ENCODE data around the gene PRSS37. TPM values are rescaled to one million over a fixed set of nuclear protein-coding genes. Genes with fewer than 3 reads are reported as not detected.
A peak's percentile ranks its signal among the peaks of the same experiment; 100 is the strongest.
"Not testable (repeated sequence)": the region's sequence is repeated elsewhere in the genome, so short reads cannot be mapped to it uniquely, and the experiment has no call there.

The PRSS37 gene
- total and polyA plus RNA-seq, 3 experiments from 2014 or later = not detected

- H3K4me1 ChIP-seq (ENCODE audit: insufficient read depth, low read length) = no peaks in the 10 kb centered on the region
- no peaks in the 10 kb centered on the region for H3K36me3 ChIP-seq (ENCODE audit: insufficient read depth, low read length)
- H3K27ac ChIP-seq (ENCODE audit: low read depth, low read length) = no peak overlapping the region
- Mint-ChIP-seq H3K4me3 (no peak overlapping the region), H3K27ac (no peak overlapping the region), H3K27me3 (peaks cover 0 to 3% of the 10 kb centered on the region in 2 donors), H3K4me1 (no peaks in the 10 kb centered on the region), H3K9me3 (peaks cover 0 to 3% (median 0%) of the 10 kb centered on the region in 5 donors), H3K36me3 (peaks cover 0 to 10% (median 0%) of the 10 kb centered on the region in 3 donors)
- no peak for DNase-seq
- no peak overlapping the region for H3K4me3 ChIP-seq (ENCODE audit: low read length)
- no peaks in the 10 kb centered on the region for H3K9me3 ChIP-seq (ENCODE audit: low read length)
- no peaks in the 10 kb centered on the region for H3K27me3 ChIP-seq (ENCODE audit: insufficient read depth, low read length, poor library complexity, severe bottlenecking)
- POLR2A ChIA-PET = no interaction called here
- CTCF ChIA-PET = no interaction called here
Measured at GRCh38 chr7:141839256-141839655, 2.0 kb downstream of the PRSS37 start.

DNA sequence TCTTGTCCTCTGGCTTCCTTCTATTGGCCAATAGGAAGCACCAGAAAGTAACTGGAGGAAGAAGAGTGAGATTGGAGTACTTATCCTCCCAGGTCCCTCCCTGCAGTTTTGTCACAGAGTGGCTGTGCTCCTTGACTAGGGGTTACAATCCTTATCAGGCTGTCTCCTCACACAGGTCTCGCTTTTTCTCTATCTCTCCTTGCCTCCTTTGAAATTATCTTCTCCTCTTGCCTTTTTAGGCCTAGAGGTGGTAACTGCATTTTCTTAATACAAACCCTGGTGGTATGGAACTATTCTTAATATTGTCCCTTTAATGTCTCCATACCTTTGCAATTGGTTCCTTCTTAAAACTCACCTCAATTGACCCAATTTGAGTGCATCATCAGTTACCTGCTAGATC lies 2.7 kb downstream of the PRSS37 start:
- H3K36me3 ChIP-seq (ENCODE audit: insufficient read depth, low read length) = no peaks in the 10 kb centered on the region
- Mint-ChIP-seq H3K4me3 (no peak overlapping the region), H3K9me3 (peaks cover 0 to 3% (median 0%) of the 10 kb centered on the region in 5 donors), H3K27me3 (peaks cover 0 to 3% of the 10 kb centered on the region in 2 donors), H3K4me1 (no peaks in the 10 kb centered on the region), H3K27ac (no peak overlapping the region), H3K36me3 (peaks cover 0 to 13% (median 2%) of the 10 kb centered on the region in 3 donors)
- no peaks in the 10 kb centered on the region for H3K9me3 ChIP-seq (ENCODE audit: low read length)
- POLR2A ChIA-PET = no interaction called here
- no peak overlapping the region for H3K4me3 ChIP-seq (ENCODE audit: low read length)
- H3K27me3 ChIP-seq (ENCODE audit: insufficient read depth, low read length, poor library complexity, severe bottlenecking) = no peaks in the 10 kb centered on the region
- no peak for DNase-seq
- CTCF ChIA-PET = no interaction called here
- no peaks in the 10 kb centered on the region for H3K4me1 ChIP-seq (ENCODE audit: insufficient read depth, low read length)
- no peak overlapping the region for H3K27ac ChIP-seq (ENCODE audit: low read depth, low read length)

- no peak for DNase-seq
- Mint-ChIP-seq H3K27me3 (peaks cover 0 to 3% of the 10 kb centered on the region in 2 donors), H3K4me3 (no peak overlapping the region), H3K4me1 (no peaks in the 10 kb centered on the region), H3K27ac (no peak overlapping the region), H3K9me3 (peaks cover 0 to 3% (median 0%) of the 10 kb centered on the region in 5 donors), H3K36me3 (peaks cover 0 to 13% (median 2%) of the 10 kb centered on the region in 3 donors)
- Histone ChIP-seq H3K9me3 (ENCODE audit: low read length) (no peaks in the 10 kb centered on the region), H3K27ac (ENCODE audit: low read depth, low read length) (no peak overlapping the region), H3K4me1 (ENCODE audit: insufficient read depth, low read length) (no peaks in the 10 kb centered on the region), H3K36me3 (ENCODE audit: insufficient read depth, low read length) (no peaks in the 10 kb centered on the region), H3K27me3 (ENCODE audit: insufficient read depth, low read length, poor library complexity, severe bottlenecking) (no peaks in the 10 kb centered on the region), H3K4me3 (ENCODE audit: low read length) (no peak overlapping the region)
- POLR2A ChIA-PET = no interaction called here
- CTCF ChIA-PET = no interaction called here
Measured at GRCh38 chr7:141837683-141838082, 3.6 kb downstream of the PRSS37 start.

DNA sequence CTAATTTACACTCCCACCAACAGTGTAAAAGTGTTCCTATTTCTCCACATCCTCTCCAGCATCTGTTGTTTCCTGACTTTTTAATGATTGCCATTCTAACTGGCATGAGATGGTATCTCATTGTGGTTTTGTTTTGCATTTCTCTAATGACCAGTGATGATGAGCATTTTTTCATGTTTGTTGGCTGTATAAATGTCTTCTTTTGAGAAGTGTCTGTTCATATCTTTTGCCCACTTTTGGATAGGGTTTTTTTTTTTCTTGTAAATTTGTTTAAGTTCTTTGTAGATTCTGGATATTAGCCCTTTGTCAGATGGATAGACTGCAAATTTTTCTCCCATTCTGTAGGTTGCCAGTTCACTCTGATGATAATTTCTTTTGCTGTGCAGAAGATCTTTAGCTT lies 18.9 kb downstream of the PRSS37 start:
- H3K27ac ChIP-seq (ENCODE audit: low read depth, low read length); H3K4me3 Mint-ChIP-seq; H3K27ac Mint-ChIP-seq; H3K4me1 ChIP-seq (ENCODE audit: insufficient read depth, low read length); DNase-seq; H3K4me3 ChIP-seq (ENCODE audit: low read length); H3K4me1 Mint-ChIP-seq; CTCF ChIA-PET; H3K27me3 Mint-ChIP-seq; H3K9me3 ChIP-seq (ENCODE audit: low read length); POLR2A ChIA-PET; H3K36me3 ChIP-seq (ENCODE audit: insufficient read depth, low read length); H3K27me3 ChIP-seq (ENCODE audit: insufficient read depth, low read length, poor library complexity, severe bottlenecking): not testable (repeated sequence)
- H3K36me3 Mint-ChIP-seq = peaks cover 12 to 71% (median 47%) of the 10 kb centered on the region in 3 donors
- H3K9me3 Mint-ChIP-seq = peaks cover 55 to 72% (median 59%) of the 10 kb centered on the region in 5 donors

DNA sequence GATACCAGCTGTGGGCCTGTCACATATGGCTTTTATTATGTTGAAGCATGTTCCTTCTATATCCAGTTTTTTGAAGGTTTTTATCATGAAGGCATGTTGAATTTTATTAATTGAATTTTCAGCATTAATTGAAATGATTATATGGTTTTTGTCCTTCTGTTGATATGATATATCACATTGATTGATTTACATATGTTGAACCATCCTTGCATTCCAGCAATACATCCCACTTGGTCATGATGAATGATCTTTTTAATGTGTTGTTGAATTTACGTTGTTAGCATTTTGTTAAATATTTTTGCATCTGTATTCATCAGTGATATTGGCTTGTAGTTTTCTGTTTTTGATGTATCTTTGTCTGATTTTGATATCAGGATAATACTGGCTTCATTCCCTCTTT lies 21.2 kb downstream of the PRSS37 start:
- H3K27me3 Mint-ChIP-seq = no peaks in the 10 kb centered on the region
- H3K4me1 Mint-ChIP-seq = no peaks in the 10 kb centered on the region
- ChIA-PET POLR2A (no interaction called here), CTCF (no interaction called here)
- Histone ChIP-seq H3K27ac (ENCODE audit: low read depth, low read length) (no peak overlapping the region), H3K27me3 (ENCODE audit: insufficient read depth, low read length, poor library complexity, severe bottlenecking) (no peaks in the 10 kb centered on the region), H3K9me3 (ENCODE audit: low read length) (no peaks in the 10 kb centered on the region), H3K4me1 (ENCODE audit: insufficient read depth, low read length) (no peaks in the 10 kb centered on the region), H3K4me3 (ENCODE audit: low read length) (no peak overlapping the region), H3K36me3 (ENCODE audit: insufficient read depth, low read length) (no peaks in the 10 kb centered on the region)
- peaks cover 55 to 71% (median 67%) of the 10 kb centered on the region in 5 donors for H3K9me3 Mint-ChIP-seq
- H3K4me3 Mint-ChIP-seq = no peak overlapping the region
- peaks cover 10 to 77% (median 47%) of the 10 kb centered on the region in 3 donors for H3K36me3 Mint-ChIP-seq
- DNase-seq = no peak
- no peak overlapping the region for H3K27ac Mint-ChIP-seq

DNA sequence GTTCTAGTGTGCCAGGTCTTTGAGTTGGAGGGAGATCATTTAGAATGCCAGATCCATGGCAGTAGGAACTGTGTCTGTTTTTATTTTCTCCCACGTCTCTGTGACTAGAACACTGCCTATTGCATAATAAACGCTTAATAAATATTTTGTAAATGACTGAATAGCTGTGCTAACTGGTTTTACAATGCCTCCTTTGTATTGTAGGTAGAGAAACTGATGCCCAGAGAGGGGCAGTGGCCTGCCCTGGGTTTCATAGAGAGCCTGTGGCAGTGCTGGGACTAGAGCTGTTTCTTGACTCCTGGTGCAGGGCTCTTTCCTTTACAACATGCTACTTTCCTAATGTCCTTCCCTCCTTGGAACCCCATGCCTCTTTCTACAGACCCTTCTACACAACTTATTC lies 48.8 kb downstream of the PRSS37 start:
- DNase-seq = no peak
- Mint-ChIP-seq H3K4me1 (no peaks in the 10 kb centered on the region), H3K27me3 (no peaks in the 10 kb centered on the region), H3K9me3 (no peaks in the 10 kb centered on the region), H3K4me3 (no peak overlapping the region), H3K27ac (peak overlapping the region in 2 of 8 donors; percentile 10 to 15), H3K36me3 (peaks cover 7 to 50% (median 15%) of the 10 kb centered on the region in 3 donors)
- no peak overlapping the region for H3K27ac ChIP-seq (ENCODE audit: low read depth, low read length)
- no peak overlapping the region for H3K4me3 ChIP-seq (ENCODE audit: low read length)
- ChIA-PET CTCF (no interaction called here), POLR2A (no interaction called here)
- H3K4me1 ChIP-seq (ENCODE audit: insufficient read depth, low read length) = no peaks in the 10 kb centered on the region
- H3K27me3 ChIP-seq (ENCODE audit: insufficient read depth, low read length, poor library complexity, severe bottlenecking) = no peaks in the 10 kb centered on the region
- peaks cover 5% of the 10 kb centered on the region for H3K36me3 ChIP-seq (ENCODE audit: insufficient read depth, low read length)
- H3K9me3 ChIP-seq (ENCODE audit: low read length) = no peaks in the 10 kb centered on the region

GRCh38 chr7:141789917-141790316 lies 51.4 kb downstream of the PRSS37 start, which contains the start of gene TAS2R5:
TSS of gene TAS2R5 (plus strand) at chr7:141790217. CDS start at chr7:141790362, 145 bp downstream.
- Histone ChIP-seq H3K4me3 (ENCODE audit: low read length) (no peak within 1 kb of the TSS), H3K4me1 (ENCODE audit: insufficient read depth, low read length) (no peaks in the 10 kb centered on the region)

DNA sequence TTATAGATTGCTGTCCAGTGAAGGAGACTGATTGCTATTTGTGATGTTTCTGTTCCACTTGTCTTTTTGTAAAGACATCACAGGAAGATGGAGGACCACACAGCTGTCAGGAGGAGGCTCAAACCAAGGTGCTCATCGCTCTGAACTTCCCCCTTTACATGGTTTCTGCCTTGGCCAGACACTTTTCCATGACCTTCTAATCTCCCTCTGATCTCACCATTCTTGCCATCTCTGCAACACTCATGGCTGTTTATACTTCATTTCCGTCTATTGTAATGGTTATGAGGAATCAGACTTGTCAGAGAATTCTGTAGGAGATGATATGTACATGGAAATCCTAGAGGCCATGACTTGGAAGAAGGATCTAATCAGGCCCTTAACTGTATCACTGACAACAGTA lies 53.0 kb downstream of the PRSS37 start:
- ChIA-PET CTCF (no interaction called here), POLR2A (no interaction called here)
- Mint-ChIP-seq H3K9me3 (no peaks in the 10 kb centered on the region), H3K27me3 (no peaks in the 10 kb centered on the region), H3K4me1 (peaks cover 0 to 3% (median 0%) of the 10 kb centered on the region in 3 donors), H3K27ac (no peak overlapping the region), H3K36me3 (peaks cover 0 to 43% (median 6%) of the 10 kb centered on the region in 3 donors), H3K4me3 (no peak overlapping the region)
- H3K4me3 ChIP-seq (ENCODE audit: low read length) = no peak overlapping the region
- H3K27ac ChIP-seq (ENCODE audit: low read depth, low read length) = no peak overlapping the region
- DNase-seq = no peak
- no peaks in the 10 kb centered on the region for H3K4me1 ChIP-seq (ENCODE audit: insufficient read depth, low read length)
- no peaks in the 10 kb centered on the region for H3K9me3 ChIP-seq (ENCODE audit: low read length)
- H3K27me3 ChIP-seq (ENCODE audit: insufficient read depth, low read length, poor library complexity, severe bottlenecking) = no peaks in the 10 kb centered on the region
- H3K36me3 ChIP-seq (ENCODE audit: insufficient read depth, low read length) = peaks cover 5% of the 10 kb centered on the region

More at GRCh38 chr7:141789917-141790316, 51.4 kb downstream of the PRSS37 start, which contains the start of gene TAS2R5:
- no peak within 1 kb of the TSS for H3K27ac Mint-ChIP-seq
- Histone ChIP-seq H3K27me3 (ENCODE audit: insufficient read depth, low read length, poor library complexity, severe bottlenecking) (no peaks in the 10 kb centered on the region), H3K9me3 (ENCODE audit: low read length) (no peaks in the 10 kb centered on the region), H3K36me3 (ENCODE audit: insufficient read depth, low read length) (peaks cover 5% of the 10 kb centered on the region), H3K27ac (ENCODE audit: low read depth, low read length) (no peak within 1 kb of the TSS)
- ChIA-PET POLR2A (no interaction called here), CTCF (no interaction called here)
- no peak for DNase-seq
- H3K36me3 Mint-ChIP-seq = peaks cover 0 to 49% (median 12%) of the 10 kb centered on the region in 3 donors
- H3K27me3 Mint-ChIP-seq = no peaks in the 10 kb centered on the region
- no peaks in the 10 kb centered on the region for H3K9me3 Mint-ChIP-seq
- peaks cover 0 to 3% (median 0%) of the 10 kb centered on the region in 3 donors for H3K4me1 Mint-ChIP-seq
- H3K4me3 Mint-ChIP-seq = no peak within 1 kb of the TSS
